OCI-LY1 (cell line): ENCODE results near the gene GPATCH4.

ENCODE experiments used
- H2AFZ ChIP-seq: fragments of 200-600 bp; sonication (generic), shearing (Covaris generic); 2 replicates; pipeline ENCODE4 v1.6.0; 2014; ENCODE audit warnings: antibody characterized with exemption, mild to moderate bottlenecking, low read length
- H3F3A ChIP-seq: fragments of 200-600 bp; sonication (generic), shearing (Covaris generic); 2 replicates; pipeline ENCODE4 v1.6.0; 2014; ENCODE audit warnings: mild to moderate bottlenecking, antibody characterized with exemption, low read length, moderate library complexity; ENCODE audit not compliant: insufficient read depth
- H3K27ac ChIP-seq: fragments of 200-600 bp; sonication (generic); 2 replicates; pipeline ENCODE4 v1.5.1; 2014; ENCODE audit warnings: low read length, mixed run types, mild to moderate bottlenecking, low read depth; ENCODE audit not compliant: poor library complexity, severe bottlenecking
- H3K27me3 ChIP-seq: fragments of 200-600 bp; sonication (generic); 2 replicates; pipeline ENCODE4 v1.6.0; 2014; ENCODE audit warnings: antibody characterized with exemption, mild to moderate bottlenecking, low read length, moderate library complexity; ENCODE audit not compliant: insufficient read depth
- H3K36me3 ChIP-seq: fragments of 200-600 bp; sonication (generic); 2 replicates; pipeline ENCODE4 v1.6.1; 2014; ENCODE audit warnings: mild to moderate bottlenecking, antibody characterized with exemption, low read length, moderate library complexity, mixed read lengths; ENCODE audit not compliant: insufficient read depth
- H3K4me1 ChIP-seq: fragments of 200-600 bp; sonication (generic); 2 replicates; pipeline ENCODE4 v1.5.1; 2014; ENCODE audit warnings: mild to moderate bottlenecking, low read length, moderate library complexity; ENCODE audit not compliant: insufficient read depth, severe bottlenecking
- H3K4me2 ChIP-seq: fragments of 200-600 bp; sonication (generic), shearing (Covaris generic); 2 replicates; pipeline ENCODE4 v1.6.1; 2014; ENCODE audit warnings: low read length
- H3K4me3 ChIP-seq: fragments of 200-600 bp; sonication (generic); 2 replicates; pipeline ENCODE4 v1.5.1; 2014; ENCODE audit warnings: low read length, low read depth, mild to moderate bottlenecking, mixed read lengths; ENCODE audit not compliant: poor library complexity, severe bottlenecking
- H3K79me2 ChIP-seq: fragments of 200-600 bp; shearing (Covaris generic); 2 replicates; pipeline ENCODE4 v1.6.1; 2016; ENCODE audit warnings: mixed run types, low read length, mixed read lengths; ENCODE audit not compliant: insufficient read depth
- H3K9ac ChIP-seq: fragments of 200-600 bp; sonication (generic), shearing (Covaris generic); 2 replicates; pipeline ENCODE4 v1.6.1; 2014; ENCODE audit warnings: mild to moderate bottlenecking, low read length, mixed read lengths
- H3K9me2 ChIP-seq: fragments of 200-600 bp; sonication (generic), shearing (Covaris generic); 2 replicates; pipeline ENCODE4 v1.6.1; 2014; ENCODE audit warnings: low read depth, mild to moderate bottlenecking, low read length, mixed read lengths
- H3K9me3 ChIP-seq: fragments of 200-600 bp; shearing (Covaris generic); 2 replicates; pipeline ENCODE4 v1.6.1; 2014; ENCODE audit warnings: low read length, mixed read lengths
- H4K20me1 ChIP-seq: fragments of 200-600 bp; sonication (generic), shearing (Covaris generic); 2 replicates; pipeline ENCODE4 v1.6.0; 2016; ENCODE audit warnings: mild to moderate bottlenecking, low read length; ENCODE audit not compliant: insufficient read depth
- CTCF ChIP-seq: fragments of 200-600 bp; sonication (generic), shearing (Covaris generic); IDR thresholded peaks from 2 replicates; pipeline ENCODE4 v1.5.1; 2017; ENCODE audit warnings: mild to moderate bottlenecking, antibody characterized with exemption, low read length, moderate library complexity, mixed read lengths
- EZH2 ChIP-seq: fragments of 200-600 bp; sonication (generic), shearing (Covaris generic); IDR thresholded peaks from 2 replicates; pipeline ENCODE4 v1.8.0; 2017; ENCODE audit warnings: borderline replicate concordance, mixed run types, mild to moderate bottlenecking, antibody characterized with exemption, low read length, moderate library complexity, mixed read lengths

Gene GPATCH4

GRCh38 chr1:156549390-156549789 is 51.9 kb downstream of the GPATCH4 start:
- Histone ChIP-seq H3K9me3 (no peaks in the 10 kb centered on the region), H2AFZ (no peak overlapping the region), H3K4me2 (no peak overlapping the region), H3K9me2 (no peaks in the 10 kb centered on the region), H3F3A (no peaks in the 10 kb centered on the region), H4K20me1 (no peaks in the 10 kb centered on the region), H3K4me3 (no peak overlapping the region), H3K27ac (no peak overlapping the region), H3K36me3 (no peaks in the 10 kb centered on the region), H3K4me1 (no peaks in the 10 kb centered on the region), H3K27me3 (no peaks in the 10 kb centered on the region; the same call in 1 of the 2 replicates), H3K79me2 (no peaks in the 10 kb centered on the region), H3K9ac (no peak overlapping the region)
- no peak for TF ChIP-seq EZH2

- no peaks in the 10 kb centered on the region for H3K79me2 ChIP-seq
- H3K9me2 ChIP-seq: no peaks in the 10 kb centered on the region
- H3K9ac ChIP-seq: no peak overlapping the region
- H3K4me3 ChIP-seq: no peak overlapping the region
- H3K4me1 ChIP-seq: no peaks in the 10 kb centered on the region
- no peaks in the 10 kb centered on the region for H3F3A ChIP-seq
- H3K27ac ChIP-seq: no peak overlapping the region
- H4K20me1 ChIP-seq: no peaks in the 10 kb centered on the region
- H3K27me3 ChIP-seq: no peaks in the 10 kb centered on the region; the same call in 1 of the 2 replicates
- H3K4me2 ChIP-seq: no peak overlapping the region
- no peaks in the 10 kb centered on the region for H3K9me3 ChIP-seq
- no peaks in the 10 kb centered on the region for H3K36me3 ChIP-seq
- TF ChIP-seq CTCF (no peak), EZH2 (no peak)
- H2AFZ ChIP-seq: no peak overlapping the region
These were observed 53.3 kb downstream of the GPATCH4 start for GRCh38 chr1:156547982-156548381.

- H3K4me2 ChIP-seq: no peak overlapping the region
- H3K9me3 ChIP-seq: no peaks in the 10 kb centered on the region
- H3K9ac ChIP-seq: no peak overlapping the region
- no peak overlapping the region for H3K4me3 ChIP-seq
- no peak overlapping the region for H2AFZ ChIP-seq
- no peaks in the 10 kb centered on the region for H3K79me2 ChIP-seq
- H3K9me2 ChIP-seq: no peaks in the 10 kb centered on the region
- TF ChIP-seq CTCF: no peak
- no peak for TF ChIP-seq EZH2
- no peaks in the 10 kb centered on the region for H3K4me1 ChIP-seq
- no peaks in the 10 kb centered on the region for H3F3A ChIP-seq
- H3K27me3 ChIP-seq: no peaks in the 10 kb centered on the region; the same call in 1 of the 2 replicates
- no peak overlapping the region for H3K27ac ChIP-seq
- H3K36me3 ChIP-seq: no peaks in the 10 kb centered on the region
- H4K20me1 ChIP-seq: no peaks in the 10 kb centered on the region
These were observed 53.8 kb downstream of the GPATCH4 start for GRCh38 chr1:156547434-156547833.

DNA sequence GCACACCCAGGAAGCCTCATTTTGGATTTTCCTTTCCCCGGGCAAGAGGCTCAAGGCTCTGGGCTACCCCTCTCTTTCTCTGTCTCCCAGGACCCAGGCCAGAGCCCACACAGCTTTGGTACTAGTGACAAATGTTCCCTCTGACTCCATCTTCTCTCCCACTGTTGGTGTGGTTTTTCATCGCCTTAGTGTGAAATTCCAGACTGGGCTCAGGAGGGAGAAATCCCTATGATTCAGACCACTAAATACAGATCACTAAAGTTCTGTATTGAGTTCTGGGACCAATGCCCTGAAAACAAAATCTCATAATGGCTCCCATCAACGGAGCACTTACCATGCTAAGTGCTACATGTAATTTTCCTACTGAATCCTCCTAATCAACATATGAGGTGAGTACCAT is 55.0 kb downstream of the GPATCH4 start:
- no peak overlapping the region for H3K4me2 ChIP-seq
- no peaks in the 10 kb centered on the region for H3F3A ChIP-seq
- no peak overlapping the region for H3K9ac ChIP-seq
- no peak overlapping the region for H2AFZ ChIP-seq
- H3K27ac ChIP-seq: no peak overlapping the region
- TF ChIP-seq CTCF: no peak
- TF ChIP-seq EZH2: no peak
- no peaks in the 10 kb centered on the region for H3K36me3 ChIP-seq
- no peaks in the 10 kb centered on the region for H4K20me1 ChIP-seq
- no peak overlapping the region for H3K4me3 ChIP-seq
- no peaks in the 10 kb centered on the region for H3K9me3 ChIP-seq
- no peaks in the 10 kb centered on the region for H3K9me2 ChIP-seq
- no peaks in the 10 kb centered on the region for H3K4me1 ChIP-seq
- no peaks in the 10 kb centered on the region; the same call in 1 of the 2 replicates for H3K27me3 ChIP-seq
- no peaks in the 10 kb centered on the region for H3K79me2 ChIP-seq
